NCI-H2171 treated with DMSO at 0.1 percent for 48 hours (cell line): ENCODE data around the gene MORN1.

Experiments used
- DNase-seq: peaks from one replicate; lab custom pipeline; 2025; lab: John Stamatoyannopoulos, UW

Gene MORN1

DNA sequence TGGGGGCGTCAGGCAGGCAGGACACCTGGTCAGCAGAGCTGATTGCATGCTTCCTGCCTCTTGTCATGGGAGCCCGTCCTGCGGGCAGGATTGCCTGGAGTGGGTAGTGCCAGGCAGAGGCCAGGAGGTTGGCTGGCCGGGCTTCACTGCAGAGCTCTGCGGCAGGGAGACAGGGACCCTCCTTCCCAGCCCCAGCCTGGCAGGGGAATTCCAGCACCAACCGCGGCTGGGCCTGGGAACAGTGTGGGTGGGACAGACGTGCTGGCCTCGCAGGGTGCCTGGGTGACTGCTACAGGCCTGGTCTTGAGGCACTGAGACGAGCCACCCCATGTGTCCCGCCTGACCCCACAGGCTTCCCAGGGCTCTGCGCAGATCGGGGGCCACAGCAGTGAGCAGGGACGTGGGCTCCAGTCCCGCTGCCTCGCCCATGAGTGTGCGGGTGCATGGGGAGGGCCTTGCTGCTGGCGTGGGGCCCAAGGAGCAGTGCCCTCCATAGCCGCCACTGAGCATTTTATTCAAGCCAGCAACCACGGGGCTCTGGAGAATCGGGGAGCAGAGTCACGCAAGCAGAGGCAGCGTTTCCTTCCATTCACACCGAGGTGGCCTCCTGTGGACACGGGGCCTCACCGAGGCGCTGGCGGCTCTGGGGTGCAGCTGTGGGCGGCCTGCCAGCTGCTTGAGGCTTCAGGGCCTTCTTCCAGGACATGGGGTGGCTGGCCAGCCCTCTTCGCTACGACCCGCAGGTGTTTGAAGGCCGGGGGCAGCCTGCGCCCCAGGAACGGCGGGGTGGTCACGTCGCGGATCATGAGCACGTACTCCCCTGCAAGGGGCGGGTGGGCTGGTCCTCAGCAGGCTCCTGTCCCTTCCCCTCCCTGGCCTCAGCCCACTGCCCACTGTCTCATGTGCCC is 70.3 kb downstream of the MORN1 start:
- DNase-seq = no peak

DNA sequence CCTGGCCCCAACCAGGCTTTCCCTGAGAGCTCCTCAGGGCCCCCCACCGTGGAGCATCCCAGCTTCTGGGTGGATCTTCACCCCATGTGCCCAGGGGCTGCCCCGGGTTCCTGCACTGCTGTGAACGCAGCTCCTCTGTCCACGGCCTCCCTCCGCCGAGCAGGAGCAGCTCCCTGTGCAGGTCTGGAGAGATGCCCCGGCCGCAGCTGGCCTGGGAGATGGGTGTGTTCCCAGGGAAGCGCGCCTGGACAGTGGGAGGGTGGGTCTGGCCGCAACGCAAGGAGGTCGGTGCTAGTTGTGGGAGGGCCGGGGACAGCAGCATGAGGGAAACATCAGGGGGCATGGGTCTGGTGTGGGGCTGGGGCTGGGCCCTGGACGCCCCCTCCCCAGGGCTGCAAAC is 71.3 kb downstream of the MORN1 start:
- no peak for DNase-seq

DNA sequence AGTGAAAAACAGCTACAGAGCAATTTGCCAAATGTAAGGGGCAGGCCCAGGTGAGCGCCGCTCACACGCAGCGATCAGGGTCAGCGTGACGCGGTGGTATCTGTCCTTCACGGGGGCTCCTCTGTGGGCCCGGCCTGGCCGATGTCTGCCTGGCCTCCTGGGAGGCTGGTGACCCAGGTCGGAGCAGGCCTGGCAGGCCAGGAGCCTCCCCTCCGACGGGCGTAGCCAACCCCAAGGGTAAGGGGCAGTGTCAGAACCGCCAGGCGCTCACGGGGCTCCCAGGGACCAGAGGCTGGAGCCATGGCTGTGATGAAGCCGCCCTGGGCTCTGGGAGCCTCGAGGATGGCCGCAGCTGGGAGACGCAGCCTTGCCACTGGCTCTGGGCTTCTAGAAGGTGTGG is 72.1 kb downstream of the MORN1 start:
- DNase-seq = no peak

DNA sequence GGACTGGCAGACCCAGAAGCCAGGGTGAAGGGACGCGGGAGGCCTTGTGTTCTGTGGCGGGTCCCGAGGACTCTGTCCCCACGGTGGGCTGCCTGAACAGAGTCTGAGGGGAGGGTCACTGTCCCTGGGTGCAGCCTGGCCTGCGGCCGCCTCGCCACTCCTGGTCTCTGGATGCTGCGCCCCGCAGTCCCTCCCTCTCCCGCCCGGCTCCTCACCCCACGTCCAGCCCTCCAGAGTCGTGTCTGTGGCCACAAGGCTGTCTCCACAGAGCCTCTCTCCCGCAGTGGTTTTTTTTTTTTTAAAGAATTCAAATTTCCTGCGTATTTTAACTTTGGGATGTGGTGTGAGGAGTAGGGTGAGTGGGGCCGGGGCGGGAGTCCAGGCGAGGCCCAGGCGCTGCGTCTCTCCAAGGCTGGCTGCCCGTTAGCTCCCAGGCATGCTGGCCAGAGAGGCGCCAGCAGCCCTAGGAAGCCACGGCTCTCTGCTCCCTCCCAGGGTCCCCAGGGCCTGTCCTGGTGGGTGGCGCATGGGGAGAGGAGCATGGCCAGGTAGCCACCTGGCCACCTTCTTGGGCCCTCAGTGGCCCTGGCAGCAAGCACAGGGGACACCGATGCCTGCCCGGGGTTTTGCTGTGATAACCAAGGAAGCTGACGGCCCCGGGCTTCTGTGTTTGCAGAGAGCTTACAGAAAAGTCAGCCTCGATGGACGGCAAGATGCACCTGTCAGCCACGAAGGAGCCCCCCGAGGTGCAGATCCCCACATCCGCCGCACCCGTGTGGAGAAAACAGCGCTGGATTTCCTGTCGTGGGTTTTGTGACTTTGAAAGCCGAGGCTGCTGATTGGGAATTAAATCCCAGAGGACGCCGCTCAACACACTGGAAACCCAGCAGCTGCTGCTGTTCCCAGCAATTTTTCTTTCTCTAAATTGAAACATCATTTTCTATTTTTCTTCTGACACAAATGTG is 72.8 kb downstream of the MORN1 start:
- peak; percentile 55 for DNase-seq

DNA sequence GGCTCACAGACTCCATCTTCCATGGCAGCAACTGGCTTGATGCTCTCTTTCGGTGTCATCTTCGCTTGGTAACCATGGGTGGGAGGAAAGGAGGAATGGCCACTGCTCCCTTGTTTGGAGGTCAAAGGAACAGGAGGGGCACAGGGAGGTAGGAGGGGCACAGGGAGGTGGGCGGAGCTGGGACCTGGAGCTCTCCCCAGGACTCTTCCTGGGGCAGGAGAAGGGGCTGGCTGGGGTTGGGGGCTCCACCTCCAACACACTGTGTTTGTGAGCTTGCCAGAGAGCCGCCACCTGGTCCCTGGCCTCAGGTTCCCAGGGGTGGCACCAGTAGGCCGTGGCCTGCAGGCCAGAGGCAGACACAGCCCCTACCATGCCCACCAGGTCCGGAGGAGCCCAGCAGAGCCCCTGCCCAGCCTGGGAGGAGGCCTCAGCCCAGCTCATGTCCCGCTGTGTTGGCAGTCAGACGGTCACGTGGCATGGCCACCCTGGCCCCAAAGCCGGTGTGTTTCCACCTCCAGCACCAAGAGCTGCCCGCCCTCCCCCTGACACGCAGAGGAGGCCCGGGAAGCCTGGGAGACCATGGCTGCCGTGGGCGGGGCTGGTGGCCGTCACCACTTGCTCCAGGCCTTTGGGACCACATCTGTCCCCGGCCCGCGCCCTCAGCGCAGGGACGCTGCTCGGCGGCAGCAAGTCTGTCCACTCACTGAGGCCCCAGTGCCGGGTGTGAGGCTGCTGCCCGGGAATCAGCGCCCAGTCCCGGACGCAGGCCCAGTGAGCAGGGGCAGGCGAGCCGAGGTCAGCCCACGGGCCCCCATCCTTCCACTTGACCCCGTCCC is 73.9 kb downstream of the MORN1 start:
- no peak for DNase-seq

DNA sequence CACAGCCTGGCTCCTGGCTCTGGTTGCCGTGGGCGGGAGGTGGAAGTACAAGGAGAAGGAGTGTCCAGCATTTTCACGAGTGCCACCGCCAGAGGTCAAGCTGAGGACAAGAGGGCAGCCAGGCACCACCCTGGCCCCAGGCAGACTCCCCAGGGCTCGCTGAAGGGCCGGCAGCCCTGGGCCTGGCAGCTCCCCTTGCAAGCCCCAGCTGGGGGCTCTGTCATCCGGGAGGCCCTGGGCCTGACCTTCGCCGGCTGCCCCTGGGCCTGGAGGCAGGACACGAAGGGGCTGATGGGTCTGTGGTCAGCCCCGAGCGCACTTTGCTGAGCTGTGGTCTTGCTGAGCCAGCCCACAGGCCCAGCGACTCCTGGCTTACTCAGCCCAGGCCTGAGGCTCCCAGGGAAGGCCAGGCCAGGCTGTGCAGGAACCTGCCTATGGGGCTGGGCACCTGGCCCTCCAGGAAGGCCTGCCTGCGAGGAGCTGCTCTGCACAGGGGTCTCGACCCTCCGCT is 74.8 kb downstream of the MORN1 start:
- no peak for DNase-seq

- no peak for DNase-seq
Measured at GRCh38 chr1:2315674-2316450, 75.5 kb downstream of the MORN1 start.

DNA sequence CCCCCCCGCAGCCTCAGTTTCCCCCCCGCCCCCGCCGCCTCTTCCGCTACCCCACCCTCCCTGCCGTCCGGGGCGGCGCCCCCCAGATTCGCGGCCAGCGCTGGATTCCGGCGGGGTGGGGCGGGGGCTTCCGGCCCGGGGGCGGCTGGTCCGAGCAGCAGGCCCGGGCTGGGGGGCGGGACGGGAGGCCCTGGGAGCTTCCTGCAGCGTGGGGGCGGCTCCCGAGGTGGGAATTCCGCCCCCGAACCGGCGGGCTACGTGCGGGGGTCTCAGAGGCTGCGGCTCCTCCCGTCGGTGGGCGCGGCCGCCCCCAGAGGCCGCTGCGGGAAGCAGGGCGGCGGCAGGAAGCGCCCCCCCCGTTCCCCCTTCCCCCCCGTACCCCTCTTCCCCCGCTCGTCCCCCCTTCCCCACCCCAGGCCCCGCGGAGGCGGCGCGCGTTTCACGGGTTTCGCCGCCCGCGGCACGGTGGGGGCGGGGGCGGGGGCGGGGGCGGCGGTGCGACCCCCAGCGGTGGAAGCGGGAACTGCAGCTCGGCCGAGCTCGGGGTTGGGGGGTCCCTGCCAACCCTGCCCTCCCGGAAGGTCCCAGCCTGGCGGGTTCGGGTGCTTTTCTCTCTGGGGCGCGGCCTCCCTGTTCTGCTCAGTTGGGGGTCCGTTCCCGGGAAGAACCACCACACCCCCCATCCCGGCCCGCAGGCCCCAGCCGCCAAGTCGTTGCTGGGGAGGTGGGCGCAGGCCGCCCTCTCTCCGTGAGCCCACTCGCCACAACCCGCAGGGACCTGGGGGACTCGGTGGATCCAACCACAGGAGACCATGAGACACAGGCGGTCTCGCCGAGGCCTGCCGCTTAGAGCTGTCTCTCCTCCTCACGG is 76.3 kb downstream of the MORN1 start:
- peak; percentile 28 for DNase-seq

- peak; percentile 14 for DNase-seq
Measured at GRCh38 chr1:2314273-2314802, 77.0 kb downstream of the MORN1 start.

DNA sequence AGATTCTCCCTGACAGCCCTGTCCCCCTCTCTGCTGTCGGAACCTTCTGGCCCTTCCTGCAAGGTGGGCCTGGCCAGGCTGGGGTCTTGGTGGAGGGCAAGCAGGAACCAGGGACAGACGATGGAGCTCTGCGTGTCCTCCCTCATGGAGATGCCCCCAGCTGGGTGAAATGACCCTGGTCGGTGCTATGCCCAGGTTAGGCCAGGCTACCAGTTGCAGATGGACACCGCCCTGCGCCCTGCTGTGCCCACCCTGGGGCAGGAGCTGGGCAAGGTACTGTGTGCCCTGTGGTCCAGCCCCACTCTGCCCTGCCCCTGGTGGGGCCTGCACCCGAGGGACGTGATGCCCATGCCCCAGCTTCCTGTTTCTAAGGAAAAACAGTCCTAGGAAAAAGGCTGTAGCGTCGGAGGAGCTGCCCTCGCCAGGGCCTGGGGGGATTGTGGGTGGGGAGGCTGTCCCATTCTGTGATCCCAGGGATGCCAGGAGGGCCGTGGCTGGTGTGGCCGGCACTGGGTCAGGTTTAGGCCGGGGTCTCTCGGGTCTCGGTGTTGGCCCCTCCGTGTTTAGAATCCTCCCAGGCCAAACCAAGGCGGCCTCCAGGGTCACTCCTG is 77.6 kb downstream of the MORN1 start:
- DNase-seq = no peak

- DNase-seq = peak; percentile 49
Measured at GRCh38 chr1:2312515-2313301, 78.6 kb downstream of the MORN1 start.

GRCh38 chr1:2312160-2312514 is 79.2 kb downstream of the MORN1 start:
- DNase-seq = no peak

GRCh38 chr1:2311184-2312032 is 79.9 kb downstream of the MORN1 start:
- DNase-seq = peak; percentile 49

DNA sequence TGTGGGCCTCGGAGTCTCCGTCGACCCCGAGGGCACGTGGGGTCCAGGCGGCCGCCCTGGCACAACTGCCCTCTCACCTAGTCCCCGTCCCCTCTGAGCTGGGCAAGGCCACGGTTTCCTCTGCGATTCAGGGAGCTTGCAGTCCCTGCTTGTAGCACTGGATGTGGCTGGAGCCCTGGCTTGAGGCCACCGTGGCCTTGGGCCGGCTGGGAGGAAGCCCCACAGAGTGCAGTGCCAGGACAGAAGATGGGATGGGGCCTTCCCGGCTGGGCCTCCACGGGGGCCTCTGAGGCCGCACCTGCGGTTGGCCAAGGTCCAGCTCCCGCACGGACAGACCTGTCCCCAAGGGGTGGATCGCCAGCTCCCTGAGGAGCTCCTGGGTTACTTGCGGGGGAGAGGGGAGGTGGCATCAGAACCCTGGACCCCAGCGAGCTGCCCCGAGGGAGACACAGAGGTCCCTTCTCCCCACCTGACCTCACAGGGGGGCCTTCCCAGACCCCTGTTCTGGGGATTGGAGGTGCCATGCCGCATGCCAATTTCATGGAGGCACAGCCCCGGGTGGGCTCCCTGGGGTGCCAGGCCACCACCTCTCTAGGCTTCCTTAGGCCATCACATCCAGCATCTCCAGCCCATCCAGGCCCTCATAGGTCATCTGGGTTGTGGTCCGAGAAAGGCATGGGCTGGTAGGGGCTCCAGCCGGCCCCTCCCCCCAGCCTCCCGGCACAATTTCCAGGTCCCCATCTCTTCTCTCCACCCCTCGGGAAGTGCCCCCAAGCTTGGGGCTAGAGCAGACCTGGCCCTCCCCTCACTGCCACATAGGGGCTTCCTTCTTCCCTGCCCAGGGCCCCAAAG is 80.8 kb downstream of the MORN1 start:
- DNase-seq = no peak

DNA sequence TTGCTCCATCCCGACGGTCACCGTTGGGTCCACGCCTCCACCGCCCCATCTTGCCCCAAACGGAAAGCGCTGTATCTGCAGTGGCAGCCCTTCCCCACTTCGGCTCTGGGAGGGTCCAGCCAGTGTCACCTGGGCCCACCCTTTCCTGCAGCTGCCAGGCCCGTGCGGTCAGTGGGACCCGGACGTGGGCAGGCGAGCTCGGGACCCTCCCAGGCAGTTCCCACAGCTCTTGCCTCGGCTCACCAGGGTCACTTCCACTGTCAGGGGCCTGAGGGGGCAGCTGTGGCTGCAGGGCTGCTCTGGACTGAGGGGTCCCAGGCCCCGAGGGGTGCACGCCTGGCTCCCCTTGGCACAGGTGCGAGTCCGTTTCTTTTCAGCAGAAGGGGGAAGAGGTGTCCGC is 82.5 kb downstream of the MORN1 start:
- no peak for DNase-seq

DNA sequence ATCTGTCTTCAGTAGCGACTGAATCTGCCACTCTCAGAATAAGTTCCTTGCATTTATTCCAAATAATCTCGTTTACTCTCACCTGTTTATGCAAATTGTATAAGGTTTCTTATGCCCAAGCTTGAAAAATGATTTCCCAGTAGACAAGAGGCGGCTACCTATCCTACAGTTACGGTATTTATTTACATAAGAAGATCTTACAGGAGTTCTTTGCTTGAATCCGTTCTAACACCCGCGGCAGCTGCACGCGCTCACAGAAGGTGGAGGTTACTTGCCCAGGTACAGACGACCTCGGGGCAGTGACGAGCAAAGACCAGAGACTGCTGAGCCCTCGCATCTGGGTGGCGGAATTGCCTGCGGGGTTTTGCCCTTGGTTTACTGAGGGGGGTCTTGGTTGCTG is 83.4 kb downstream of the MORN1 start:
- DNase-seq = no peak
